IPS DF 4.7 (cell line): Measurements from ENCODE around the gene GNG5.
"Not testable (repeated sequence)": the region's sequence is repeated elsewhere in the genome, so short reads cannot be mapped to it uniquely, and the experiment has no call there.

Experiments
- DNase-seq: peaks from one replicate; pipeline ENCODE4 v3.0.0-alpha.2; 2013; ENCODE audit warnings: low spot score; ENCODE audit errors: extremely low read depth

Gene GNG5

GRCh38 chr1:84506002-84506728 is at the start of gene GNG5, which contains the start of gene SPATA1:
Gene GNG5, minus strand, starts transcription at chr1:84506581. Its CDS starts 490 bp downstream, at chr1:84506091.
Gene SPATA1, plus strand, starts transcription at chr1:84506386. Its CDS starts 9,974 bp downstream, at chr1:84516360.
- peak; percentile 81 for DNase-seq

GRCh38 chr1:84550826-84551225 is 44.4 kb upstream of the GNG5 start:
- no peak for DNase-seq

DNA sequence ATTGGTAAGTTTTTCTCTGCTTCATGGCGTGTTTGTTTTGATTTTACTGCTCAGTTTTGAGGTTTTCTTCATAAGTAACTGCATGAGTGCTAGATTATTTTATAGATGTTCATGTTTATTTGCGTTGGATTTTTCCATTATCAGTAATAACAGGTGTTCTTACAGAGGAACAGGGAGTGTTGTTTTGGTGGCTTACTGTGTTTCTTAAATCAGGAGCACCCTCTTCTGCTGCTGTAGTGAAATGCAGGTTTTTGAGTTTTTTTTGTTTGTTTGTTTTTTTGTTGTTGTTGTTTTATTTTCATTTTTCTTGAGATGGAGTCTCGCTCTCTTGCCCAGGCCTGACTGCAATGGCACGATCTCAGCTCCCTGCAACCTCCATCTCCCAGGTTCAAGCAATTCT is 35.3 kb upstream of the GNG5 start:
- DNase-seq = no peak

DNA sequence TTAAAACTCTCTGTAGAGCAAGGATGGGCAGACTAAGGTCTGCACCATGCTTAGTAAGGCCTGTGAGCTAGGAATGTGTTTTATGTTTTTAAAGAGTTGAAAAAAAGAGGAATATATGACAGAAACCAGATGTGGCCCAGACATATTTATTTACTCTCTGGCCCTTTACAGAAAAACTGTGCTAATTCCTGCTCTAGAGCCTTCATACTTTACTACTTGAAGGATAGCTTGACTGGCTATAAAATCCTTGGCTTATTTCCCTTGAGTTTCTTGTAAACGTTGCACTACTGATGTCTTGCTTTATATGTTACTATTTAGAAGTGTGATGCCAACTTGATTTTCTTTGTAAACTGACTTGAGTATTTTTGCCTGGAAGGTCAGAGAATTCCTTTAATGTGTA is 34.4 kb upstream of the GNG5 start:
- DNase-seq = no peak

GRCh38 chr1:84539972-84540371 is 33.6 kb upstream of the GNG5 start:
- no peak for DNase-seq

- DNase-seq = no peak
Measured at GRCh38 chr1:84538599-84538998, 32.2 kb upstream of the GNG5 start.

DNA sequence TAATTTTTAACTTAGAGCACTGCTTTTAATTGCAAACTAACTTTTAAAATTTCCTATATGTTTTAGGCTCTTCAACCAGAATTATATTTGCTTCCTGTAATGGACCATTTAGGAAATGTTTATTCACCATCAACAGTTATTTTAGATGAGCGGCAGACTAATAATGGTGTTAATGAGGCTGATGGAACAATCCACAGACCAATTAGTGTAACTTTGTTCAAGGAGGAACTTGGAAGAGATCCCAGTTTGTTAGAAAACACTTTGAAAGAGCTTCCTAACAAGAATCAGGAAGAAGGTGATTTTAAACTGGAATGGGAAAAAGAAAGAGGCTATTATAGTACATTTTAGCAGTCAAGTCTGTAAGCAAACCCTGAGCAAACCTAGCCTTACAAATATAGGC is 19.4 kb upstream of the GNG5 start:
- DNase-seq = no peak

GRCh38 chr1:84524590-84524989 is 18.2 kb upstream of the GNG5 start:
- no peak for DNase-seq

DNA sequence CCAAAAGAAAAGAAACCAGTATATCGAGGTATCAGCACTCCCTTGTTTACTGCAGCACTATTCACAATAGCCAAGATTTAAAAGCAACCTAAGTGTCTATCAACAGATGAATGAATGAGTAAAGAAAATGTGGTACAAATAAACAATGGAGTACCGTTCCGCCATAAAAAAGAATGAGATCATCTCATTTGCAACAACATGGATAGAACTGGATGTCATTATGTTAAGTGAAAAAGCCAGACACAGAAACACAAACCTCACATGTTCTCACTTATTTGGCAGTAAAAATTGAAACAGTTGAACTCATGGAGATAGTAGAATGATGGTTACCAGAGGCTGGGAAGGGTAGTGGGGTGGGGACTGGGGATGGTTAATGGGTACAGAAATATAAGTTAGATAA is 4.3 kb upstream of the GNG5 start:
- DNase-seq = no peak

DNA sequence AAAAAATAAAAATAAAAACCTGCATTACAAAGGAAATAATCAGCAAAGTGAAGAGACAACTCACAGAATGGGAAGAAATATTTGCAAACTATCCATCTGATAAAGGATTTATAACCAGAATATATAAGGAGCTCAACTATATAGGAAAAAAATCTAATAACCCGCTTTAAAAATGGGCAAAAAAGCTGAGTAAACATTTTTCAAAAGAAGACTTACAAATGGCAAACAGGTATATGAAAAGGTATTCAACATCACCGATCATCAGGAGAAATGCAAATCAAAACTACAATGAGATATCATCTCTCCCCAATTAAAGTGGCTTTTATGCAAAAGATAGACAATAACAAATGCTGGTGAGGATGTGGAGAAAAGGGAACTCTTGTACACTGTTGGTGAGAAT is 3.8 kb upstream of the GNG5 start:
- DNase-seq = no peak

DNA sequence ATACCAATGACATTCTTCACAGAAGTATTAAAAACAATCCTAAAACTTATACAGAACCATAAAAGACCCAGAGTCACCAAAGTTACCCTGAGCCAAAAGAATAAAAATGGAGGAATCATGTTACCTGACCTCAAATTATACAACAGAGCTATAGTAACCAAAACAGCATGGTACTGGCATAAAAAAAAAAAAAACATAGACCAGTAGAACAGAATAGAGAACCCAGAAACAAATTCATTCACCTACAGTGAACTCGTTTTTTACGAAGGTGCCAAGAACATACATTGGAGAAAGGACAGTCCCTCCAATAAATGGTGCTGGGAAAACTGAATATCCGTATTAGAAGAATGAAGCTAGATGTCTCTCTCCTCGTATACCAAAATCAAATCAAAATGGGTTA is 2.6 kb upstream of the GNG5 start:
- no peak for DNase-seq

GRCh38 chr1:84508510-84508909 is 2.1 kb upstream of the GNG5 start:
- DNase-seq = no peak

DNA sequence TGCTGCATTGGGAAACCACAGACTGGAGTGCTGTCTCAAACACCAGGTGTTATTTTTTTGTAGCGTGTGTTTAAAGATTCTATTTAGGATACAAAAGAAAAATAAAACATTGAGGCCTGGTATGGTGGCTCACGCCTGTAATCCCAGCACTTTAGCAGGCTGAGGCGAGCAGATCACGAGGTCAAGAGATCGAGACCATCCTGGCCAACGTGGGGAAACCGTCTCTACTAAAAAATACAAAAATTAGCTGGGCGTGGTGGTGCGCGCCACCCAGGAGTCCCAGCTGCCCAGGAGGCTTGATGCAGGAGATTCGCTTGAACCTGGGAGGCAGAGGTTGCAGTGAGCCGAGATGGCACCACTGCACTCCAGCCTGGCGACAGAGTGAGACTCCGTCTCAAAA is 1.5 kb upstream of the GNG5 start:
- not testable (repeated sequence) for DNase-seq

GRCh38 chr1:84506729-84507453 is 510 bp upstream of the GNG5 start:
- no peak for DNase-seq

GRCh38 chr1:84505493-84506001 is 834 bp downstream of the GNG5 start:
- no peak for DNase-seq

- DNase-seq = no peak
Measured at GRCh38 chr1:84504580-84505492, 1.5 kb downstream of the GNG5 start.

GRCh38 chr1:84502927-84503326 is 3.5 kb downstream of the GNG5 start:
- no peak for DNase-seq

- no peak for DNase-seq
Measured at GRCh38 chr1:84497631-84498275, 8.6 kb downstream of the GNG5 start.

- no peak for DNase-seq
Measured at GRCh38 chr1:84496498-84496897, 9.9 kb downstream of the GNG5 start.

DNA sequence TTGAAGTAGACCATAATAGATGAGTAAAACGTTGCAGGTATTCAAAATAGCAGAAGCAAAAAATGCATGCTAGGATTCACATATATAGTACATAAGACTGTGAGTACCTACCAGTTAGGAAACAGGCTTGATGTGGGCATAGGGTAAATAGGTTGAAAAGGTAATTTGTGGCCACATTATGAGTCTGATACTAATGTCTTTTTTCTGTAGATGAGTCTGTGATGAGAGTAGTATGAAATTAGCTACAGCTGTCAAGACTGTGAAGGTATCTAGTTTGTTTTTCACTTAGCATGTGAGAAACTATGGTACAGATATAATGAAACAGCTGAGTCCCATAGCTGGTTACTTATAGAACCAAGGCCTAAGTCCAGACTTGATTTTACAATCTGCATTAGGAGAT is 12.6 kb downstream of the GNG5 start:
- no peak for DNase-seq

DNA sequence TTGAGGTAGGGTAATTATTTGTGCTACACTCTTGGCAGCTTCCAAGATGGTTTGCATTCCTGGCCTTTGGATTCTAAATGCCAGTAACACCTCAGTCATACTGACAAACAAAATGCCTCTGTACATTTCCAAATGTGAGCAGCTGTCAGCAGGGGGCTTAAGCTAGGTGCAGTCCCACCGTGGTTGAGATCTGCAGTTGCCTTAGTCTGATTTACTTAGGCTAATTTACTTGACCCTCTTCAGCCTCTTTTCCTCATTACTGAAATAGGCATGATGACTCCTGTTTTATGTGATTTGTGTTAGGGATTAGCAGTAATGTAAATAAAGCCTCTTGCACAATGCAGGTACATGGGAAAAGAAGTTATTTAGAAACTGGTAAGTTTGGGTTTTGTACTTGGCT is 13.7 kb downstream of the GNG5 start:
- DNase-seq = no peak
